Activated CD8-positive, alpha-beta memory T cell treated with anti-CD3 and anti-CD28 coated beads, Interleukin-2, amount 50 U/mL, for 24 hours (primary cell): ENCODE measurements around the gene PLCZ1.
"Not testable (repeated sequence)": the region's sequence is repeated elsewhere in the genome, so short reads cannot be mapped to it uniquely, and the experiment has no call there.

Experiments
- DNase-seq: peaks from one replicate; pipeline ENCODE4 v3.0.0-alpha.2; 2020; ENCODE audit errors: extremely low read depth

PLCZ1 gene

DNA sequence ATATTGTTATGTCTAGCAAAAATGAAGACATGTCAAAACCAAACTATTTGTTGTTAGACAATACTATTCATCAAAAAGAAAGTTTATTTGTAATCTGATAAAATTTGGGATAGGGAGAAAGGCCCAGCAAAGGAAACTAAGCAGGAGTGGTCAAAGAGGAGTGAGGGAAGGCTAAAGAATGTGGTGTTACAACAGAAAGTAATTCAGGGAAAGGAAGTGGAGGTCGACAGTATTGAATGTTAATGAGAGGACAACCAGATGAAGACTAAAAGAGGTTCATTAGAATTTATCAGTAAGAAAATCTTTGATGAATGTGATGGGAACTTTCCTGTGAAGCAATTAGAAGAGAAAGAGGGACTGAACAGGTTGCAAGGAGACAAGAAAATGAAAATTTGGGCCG is 33.9 kb downstream of the PLCZ1 start:
- DNase-seq = no peak

DNA sequence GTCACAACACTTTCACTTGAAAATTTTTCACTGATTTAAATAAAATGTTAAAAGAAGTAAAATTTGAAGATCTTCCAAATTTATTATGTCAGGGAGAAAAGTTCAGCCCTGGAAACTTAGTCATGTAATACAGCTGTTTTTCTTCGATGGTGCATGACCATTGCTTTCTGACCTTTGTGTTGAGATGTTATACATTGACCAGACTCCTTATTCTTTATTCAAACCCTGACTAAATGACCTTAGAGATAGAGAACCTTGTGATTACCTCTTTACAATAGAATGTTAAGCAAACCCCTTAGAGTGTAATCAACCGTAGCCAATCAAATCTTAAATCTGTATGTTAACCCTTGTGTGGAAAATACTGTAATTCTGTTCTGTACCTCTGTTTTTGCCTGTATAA is 34.5 kb downstream of the PLCZ1 start:
- no peak for DNase-seq

DNA sequence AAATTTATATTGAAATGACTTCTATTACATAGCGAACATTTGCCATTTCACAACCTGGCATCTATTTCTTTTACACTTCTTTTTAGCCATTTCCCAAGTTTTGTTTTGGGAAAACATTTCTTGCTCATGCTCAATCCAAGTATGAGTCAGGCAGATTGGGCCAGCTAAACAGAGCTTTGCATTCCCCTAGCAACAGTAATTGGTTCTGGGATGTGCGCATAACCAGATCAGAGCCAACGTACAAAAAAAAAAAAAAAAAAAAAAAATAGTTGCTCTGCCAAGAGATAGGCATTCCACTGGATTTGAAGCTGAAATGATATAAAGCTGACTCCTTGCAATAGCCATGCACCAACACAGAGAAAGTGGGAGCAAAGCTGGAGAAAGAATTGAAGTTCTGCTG is 37.5 kb downstream of the PLCZ1 start:
- DNase-seq = no peak

- no peak for DNase-seq
Measured at GRCh38 chr12:18696971-18697602, 40.7 kb downstream of the PLCZ1 start.

- DNase-seq = not testable (repeated sequence)
Measured at GRCh38 chr12:18693986-18694385, 43.8 kb downstream of the PLCZ1 start.

- no peak for DNase-seq
Measured at GRCh38 chr12:18690653-18691052, 47.2 kb downstream of the PLCZ1 start.

DNA sequence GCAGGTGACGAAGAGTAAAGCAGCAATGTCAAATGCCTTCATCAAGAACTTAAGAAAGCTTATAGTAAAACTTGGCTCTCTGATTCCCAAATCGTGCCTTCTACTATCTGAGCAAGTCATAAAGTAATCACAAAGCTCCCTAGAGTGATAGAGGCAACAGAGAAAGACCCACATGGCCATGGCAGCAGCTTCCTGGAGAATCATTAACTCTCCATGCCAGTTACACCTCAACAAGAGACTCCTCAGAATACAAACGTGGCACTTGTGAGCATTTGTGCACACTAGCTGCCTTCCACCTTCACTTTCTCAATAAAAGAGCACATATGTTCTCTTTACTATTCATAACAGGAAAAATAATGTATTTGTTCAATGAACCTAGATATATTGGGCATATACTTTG is 48.0 kb downstream of the PLCZ1 start:
- no peak for DNase-seq

DNA sequence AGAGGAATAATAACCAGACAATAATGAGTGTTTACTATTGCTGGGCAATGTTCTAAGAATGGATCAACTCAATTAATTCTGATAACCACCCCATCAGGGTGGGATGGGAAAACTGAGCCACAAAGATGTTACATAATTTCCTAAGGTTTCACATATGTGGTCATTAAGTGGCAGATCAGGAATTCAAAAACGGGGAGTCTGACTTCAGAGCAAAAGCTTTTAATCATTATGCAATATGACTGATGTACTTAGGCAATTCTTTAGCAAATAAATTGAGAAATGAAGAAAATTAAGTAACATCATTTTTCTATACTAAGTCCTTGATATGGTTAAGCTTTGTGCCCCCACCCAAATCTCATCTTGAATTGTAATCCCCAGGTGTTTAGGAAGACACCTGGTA is 53.4 kb downstream of the PLCZ1 start:
- no peak for DNase-seq

DNA sequence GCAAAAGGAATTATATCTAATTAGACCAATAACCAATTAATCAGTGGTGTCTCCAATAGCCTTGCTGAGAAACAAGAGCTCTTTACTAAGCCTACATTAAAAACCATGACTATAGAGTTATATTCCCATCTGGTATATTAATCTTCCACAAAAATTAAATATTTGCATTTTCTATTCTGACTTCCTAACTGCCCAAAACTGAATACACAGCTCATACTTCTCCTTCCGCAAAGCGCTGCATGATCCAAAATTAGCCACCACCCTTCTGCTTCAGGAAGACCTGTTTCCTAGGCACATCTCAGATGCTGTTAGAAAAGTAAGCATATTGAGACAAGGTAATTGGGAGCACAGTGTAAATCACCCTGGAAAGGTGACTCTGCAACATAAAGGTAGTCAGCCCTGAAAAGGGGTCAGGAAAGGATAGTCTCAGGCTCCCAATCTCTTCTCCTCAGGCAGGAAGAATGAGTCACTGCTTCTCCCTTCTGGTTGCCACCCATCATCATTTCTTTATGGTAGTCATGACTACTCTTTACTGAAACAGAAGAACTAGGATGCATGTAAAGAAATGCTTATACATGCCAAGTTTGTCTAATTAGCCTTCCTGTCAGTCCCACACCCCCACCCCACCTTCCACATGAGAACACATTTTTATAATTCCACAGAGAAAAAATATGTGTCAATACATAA is 54.3 kb downstream of the PLCZ1 start:
- DNase-seq = no peak

DNA sequence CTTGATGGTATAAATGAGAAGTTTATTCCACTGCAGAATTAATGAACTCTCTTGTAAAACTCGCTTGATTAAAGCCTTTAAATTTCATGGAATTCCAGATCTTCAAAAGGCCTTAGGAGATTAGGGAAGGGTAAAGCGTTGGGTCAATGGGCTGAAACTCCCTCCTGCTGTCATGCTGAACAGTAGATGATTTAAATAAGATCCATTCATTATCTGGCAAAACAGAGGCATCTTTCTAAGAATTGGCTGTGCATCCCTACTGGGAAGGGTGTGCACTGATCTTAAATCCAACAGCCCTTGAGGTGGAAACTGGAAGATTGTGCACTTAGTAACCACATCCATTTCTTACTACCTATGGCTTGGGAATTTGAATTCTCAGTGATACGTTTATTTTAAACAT is 56.0 kb downstream of the PLCZ1 start:
- DNase-seq = no peak

DNA sequence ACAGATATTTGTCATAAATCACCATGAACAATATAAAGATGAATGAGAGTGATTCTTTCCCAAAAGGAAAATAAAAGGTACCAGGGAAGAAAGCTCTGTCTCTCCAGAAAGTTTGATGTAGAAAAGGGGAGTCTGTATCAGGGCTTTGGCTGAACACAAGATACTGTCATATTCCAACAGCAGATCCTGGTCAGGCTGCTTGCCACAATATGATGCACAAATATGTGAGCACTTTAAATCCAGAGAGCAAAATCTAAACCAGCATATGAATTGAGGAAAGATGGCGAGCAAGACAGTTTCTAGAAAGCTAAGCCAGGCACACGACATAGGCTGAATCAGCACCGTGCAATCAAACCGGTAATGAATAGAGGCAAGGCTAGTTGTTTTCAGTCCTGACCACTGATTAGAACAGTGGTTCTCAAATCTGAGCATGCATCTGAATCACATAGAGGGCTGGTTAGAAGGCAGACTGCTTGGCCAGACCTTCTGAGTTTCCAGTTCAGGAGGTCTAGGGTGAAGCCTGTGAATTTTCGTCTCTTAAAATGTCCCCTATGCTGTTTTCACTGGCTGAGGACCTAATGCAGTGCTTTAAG is 60.7 kb downstream of the PLCZ1 start:
- DNase-seq = no peak

- DNase-seq = no peak
Measured at GRCh38 chr12:18676141-18676540, 61.7 kb downstream of the PLCZ1 start.

DNA sequence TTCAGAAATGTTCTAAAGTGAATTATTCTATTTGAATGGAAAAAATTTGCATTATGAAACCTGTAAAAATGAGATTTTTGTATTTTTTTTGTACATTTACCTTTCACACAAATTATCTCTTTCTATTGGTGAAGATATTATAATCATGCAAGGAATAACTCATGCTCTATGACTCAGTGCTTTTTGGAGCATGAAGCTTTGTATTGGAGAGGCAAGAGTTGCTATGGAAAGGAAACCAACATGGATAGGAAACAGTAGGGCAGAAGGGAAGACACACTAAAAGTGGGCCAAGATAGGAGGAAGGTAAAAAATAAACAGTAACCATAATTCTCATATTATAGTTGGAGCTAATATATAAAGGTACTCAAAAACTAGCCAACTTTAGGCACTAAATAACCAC is 79.0 kb downstream of the PLCZ1 start:
- DNase-seq = no peak

DNA sequence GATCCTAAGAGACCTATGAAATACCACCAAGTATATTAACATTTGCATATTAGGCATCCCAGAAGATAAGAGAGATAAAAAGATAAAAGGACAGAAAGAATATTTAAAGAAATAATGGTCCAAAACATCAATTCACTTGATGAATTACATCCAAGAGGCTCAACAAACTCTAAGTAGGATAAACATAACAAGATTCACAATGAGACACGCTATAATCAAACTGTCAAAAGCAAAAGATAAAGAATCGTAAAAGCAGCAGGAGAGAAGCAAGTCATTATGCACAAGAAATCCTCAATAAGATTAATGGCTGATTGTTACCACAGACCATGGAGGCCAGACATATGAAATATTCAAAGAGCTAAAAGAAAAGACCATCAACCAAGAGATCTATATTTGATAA is 79.6 kb downstream of the PLCZ1 start:
- DNase-seq = no peak

GRCh38 chr12:18655351-18655750 is 82.5 kb downstream of the PLCZ1 start:
- no peak for DNase-seq

- DNase-seq = no peak
Measured at GRCh38 chr12:18653465-18653864, 84.3 kb downstream of the PLCZ1 start.

DNA sequence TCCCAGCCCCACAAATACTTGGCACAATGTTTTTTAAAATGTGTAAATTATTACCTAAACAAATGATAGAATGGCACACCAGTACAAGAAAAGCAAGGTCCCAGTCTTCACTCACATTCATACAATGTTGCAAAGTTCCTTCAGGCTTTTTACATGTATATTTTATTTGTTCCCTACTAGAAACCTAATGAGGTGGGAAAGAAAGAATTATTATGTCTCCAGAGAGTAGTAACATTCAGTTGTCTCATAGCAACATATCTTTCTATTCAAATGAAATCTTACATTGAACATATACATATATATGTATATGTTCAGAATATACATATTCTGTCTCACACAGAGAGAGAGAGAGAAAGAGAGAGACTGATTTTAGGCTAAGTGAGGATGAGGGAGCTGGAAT is 85.2 kb downstream of the PLCZ1 start:
- DNase-seq = no peak

DNA sequence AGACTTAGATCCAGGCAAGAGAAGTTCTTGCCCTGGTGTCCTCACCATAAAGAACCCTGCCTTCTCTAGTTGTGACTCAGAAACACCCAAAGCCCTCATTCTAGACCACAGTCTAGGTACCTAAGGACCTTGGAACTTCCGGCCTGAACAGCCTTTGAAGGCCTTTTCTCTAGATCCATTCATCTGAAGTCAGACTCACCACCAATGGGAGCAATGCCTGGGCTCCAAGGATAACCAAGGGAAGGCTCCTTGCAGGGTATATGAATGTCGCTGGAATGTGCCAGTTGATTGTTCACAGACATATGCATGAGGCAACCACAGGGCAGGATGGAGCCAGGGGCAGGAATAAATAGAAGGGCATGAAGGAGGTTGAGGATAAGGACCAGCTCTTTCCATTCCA is 86.3 kb downstream of the PLCZ1 start:
- DNase-seq = no peak

DNA sequence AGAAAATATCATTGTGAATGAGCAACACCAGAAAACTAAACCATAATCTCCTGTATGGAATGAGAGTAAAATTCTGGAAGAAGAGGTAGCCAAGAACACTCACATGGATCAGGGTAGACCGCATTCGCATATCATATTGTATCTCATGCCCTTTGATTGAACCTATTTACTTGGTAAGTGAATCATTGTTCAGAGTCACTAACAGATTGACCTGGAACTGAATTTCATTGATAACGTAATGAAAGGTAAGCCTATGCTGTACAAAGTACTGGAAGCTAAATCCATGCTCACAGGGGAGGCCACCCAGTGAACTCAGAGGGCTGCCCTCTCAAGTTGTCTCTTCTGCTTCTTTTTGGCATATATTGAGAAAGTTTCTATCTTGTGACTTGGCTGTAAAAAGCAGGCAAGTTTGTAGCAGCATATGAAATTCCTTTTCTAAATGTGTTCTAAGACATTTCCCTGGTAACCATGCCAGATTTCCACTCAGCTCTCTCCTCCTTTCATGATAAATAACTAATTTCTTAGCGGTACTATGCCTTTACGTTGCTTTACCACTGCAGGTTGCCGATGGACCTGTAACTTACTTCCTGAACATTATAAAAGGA is 91.4 kb downstream of the PLCZ1 start:
- no peak for DNase-seq

- DNase-seq = no peak
Measured at GRCh38 chr12:18644564-18644963, 93.2 kb downstream of the PLCZ1 start.

DNA sequence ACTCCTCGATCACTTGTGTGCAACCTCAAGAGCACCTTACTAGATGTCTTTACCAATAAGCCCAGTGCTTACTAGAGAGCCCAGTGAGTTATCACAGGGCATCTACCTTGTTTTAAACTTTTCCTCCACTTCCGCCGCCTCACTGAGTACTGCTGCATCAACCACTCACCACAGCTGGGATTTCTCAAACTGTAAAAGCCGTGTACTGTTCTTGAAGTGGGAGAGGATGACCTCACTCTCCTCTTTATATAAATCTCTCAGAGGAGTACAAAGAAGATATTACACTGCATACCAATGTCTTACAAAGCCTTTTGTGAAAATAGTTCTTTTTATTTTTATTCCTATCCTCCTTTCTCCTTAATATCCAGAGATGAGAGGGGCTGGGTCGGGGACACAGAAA is 94.1 kb downstream of the PLCZ1 start:
- DNase-seq = no peak

DNA sequence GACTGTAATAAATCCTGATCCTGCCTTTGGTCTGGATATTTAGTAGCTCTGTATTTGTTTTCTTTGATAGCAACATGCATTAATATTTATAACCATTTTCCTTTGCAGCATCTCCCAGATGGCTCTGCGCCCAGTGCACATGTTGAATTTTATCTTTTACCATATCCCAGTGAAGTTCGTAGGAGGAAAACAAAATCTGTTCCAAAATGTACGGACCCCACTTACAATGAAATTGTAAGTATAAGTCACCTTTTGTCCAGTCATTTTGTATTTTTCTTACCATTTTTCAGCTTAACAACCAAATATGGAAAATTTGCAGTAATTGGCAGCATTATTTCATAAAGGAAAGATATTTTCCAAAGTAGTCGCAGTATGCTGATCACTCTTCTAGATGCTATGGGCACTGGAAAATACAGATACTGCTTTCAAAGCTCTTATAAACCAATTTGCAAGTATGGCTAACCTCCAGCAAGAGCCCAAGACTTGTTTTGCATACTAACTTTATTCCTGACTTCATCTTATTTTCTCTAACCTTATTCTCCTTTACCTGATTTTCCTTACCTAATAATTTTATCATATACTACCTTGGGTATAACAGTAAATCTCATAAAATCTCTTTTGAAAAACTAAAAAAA is 97.4 kb downstream of the PLCZ1 start:
- DNase-seq = no peak

DNA sequence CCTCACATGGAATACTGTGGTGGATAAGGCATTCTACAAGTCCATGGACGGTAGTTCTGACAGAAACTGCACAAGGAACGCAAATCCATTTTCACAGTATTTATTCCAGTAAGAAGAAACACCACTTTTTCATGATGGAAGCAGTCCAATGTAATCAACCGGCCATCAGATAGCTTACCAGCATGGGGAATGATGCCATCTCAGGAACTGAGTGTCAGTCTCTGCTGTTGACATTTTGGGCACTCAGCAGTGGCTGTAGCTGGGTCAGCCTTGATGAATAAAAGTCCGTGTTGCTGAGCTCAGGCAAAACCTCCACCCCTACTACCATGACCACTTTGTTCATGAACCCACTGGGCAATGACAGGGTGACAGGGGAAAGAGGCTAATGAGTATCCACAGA is 103.4 kb downstream of the PLCZ1 start:
- DNase-seq = no peak
